Small intestine (tissue), 7 donors: ENCODE results near the gene COQ8B. TPM values are rescaled to one million over a fixed set of nuclear protein-coding genes. Genes with fewer than 3 reads are reported as not detected.

ENCODE experiments used
- DNase-seq, 2 donors: peaks; one replicate each; pipeline versions ENCODE4 v3.0.0 to v3.0.0-alpha.2; 2013
- FAIRE-seq: peaks from 2 replicates; lab custom pipeline; 2012; peaks lifted over from hg19 to GRCh38; lab: Jason Lieb, UNC
- H3K27ac ChIP-seq, 3 donors: one replicate each; pipeline ENCODE4 v1.5.1; 2013; ENCODE audit warnings: low read length in 2 of 3, mild to moderate bottlenecking in 2 of 3, control low read depth in 1 of 3, inconsistent platforms in 1 of 3, low read depth in 1 of 3, moderate library complexity in 1 of 3
- H3K27me3 ChIP-seq, 3 donors: one replicate each; pipeline ENCODE4 v1.6.1; 2013; ENCODE audit warnings: low read length in 3 of 3, inconsistent platforms in 1 of 3; ENCODE audit not compliant: control insufficient read depth in 3 of 3, insufficient read depth in 3 of 3
- H3K36me3 ChIP-seq, 3 donors: one replicate each; pipeline ENCODE4 v1.6.1; 2013; ENCODE audit warnings: low read length in 3 of 3, inconsistent platforms in 1 of 3, low read depth in 1 of 3, mild to moderate bottlenecking in 1 of 3, moderate library complexity in 1 of 3; ENCODE audit not compliant: control insufficient read depth in 3 of 3, insufficient read depth in 2 of 3
- H3K4me1 ChIP-seq, 3 donors: one replicate each; pipeline ENCODE4 v1.6.1; 2013; ENCODE audit warnings: low read length in 2 of 3, inconsistent platforms in 1 of 3, low read depth in 1 of 3, mild to moderate bottlenecking in 1 of 3, moderate library complexity in 1 of 3; ENCODE audit not compliant: control insufficient read depth in 3 of 3, insufficient read depth in 2 of 3
- H3K4me3 ChIP-seq, 3 donors: one replicate each; pipeline ENCODE4 v1.5.1; 2013; ENCODE audit warnings: low read length in 3 of 3, control low read depth in 1 of 3, inconsistent platforms in 1 of 3, low read depth in 1 of 3, mild to moderate bottlenecking in 1 of 3, moderate library complexity in 1 of 3
- H3K9me3 ChIP-seq, 2 donors: one replicate each; pipeline ENCODE4 v1.6.1; 2013; ENCODE audit warnings: low read depth in 1 of 2, low read length in 1 of 2; ENCODE audit not compliant: control insufficient read depth in 2 of 2, insufficient read depth in 1 of 2
- WGBS, 3 donors: extraction: QIAGEN DNeasy Blood & Tissue Kit; methylation state at CpG; one replicate each; pipeline ENCODE4 v1.1.7; 2013; 5-methylcytosine and 5-hydroxymethylcytosine counted together
- polyA plus RNA-seq, 4 donors: library from polyadenylated mRNA; stranded (reverse) in 3 of 4; unstranded in 1 of 4; fragments of 200-250 nt in 3 of 4; fragments of 120-200 nt in 1 of 4; gene quantifications; one replicate each; pipeline versions ENCODE4 v1.2.1 to v1.2.3, GENCODE V29; 2013
- donor health status: healthy with polysubstance abuse.
- donor health status: control.
- donor health status: control.
- donor health status: Bipolar disorder and iron deficiency.
- donor health status: healthy.

The COQ8B gene
- polyA plus RNA-seq, 4 donors, result 29.2 to 45.5 (median 42.8) TPM

- FAIRE-seq (no peak), DNase-seq (no peak)
- WGBS, 3 donors, result 51 to 75% (median 64%) methylated on average over 18 of the region's 18 CpGs
- Histone ChIP-seq H3K27ac (peak overlapping the region in 2 of 3 donors; percentile 47 to 73), H3K4me1 (peaks cover 0 to 17% (median 3%) of the 10 kb centered on the region in 3 donors), H3K9me3 (no peaks in the 10 kb centered on the region), H3K4me3 (peak overlapping the region in 2 of 3 donors; percentile 61 to 65), H3K36me3 (peaks cover 0 to 52% (median 4%) of the 10 kb centered on the region in 3 donors), H3K27me3 (no peaks in the 10 kb centered on the region)
Observed at GRCh38 chr19:40689339-40690049, 27.2 kb downstream of the COQ8B start.

- Histone ChIP-seq H3K27ac (peak overlapping the region in 1 of 3 donors; percentile 34), H3K4me3 (peak overlapping the region in 1 of 3 donors; percentile 65), H3K4me1 (peaks cover 0 to 17% (median 3%) of the 10 kb centered on the region in 3 donors), H3K36me3 (peaks cover 0 to 51% (median 2%) of the 10 kb centered on the region in 3 donors), H3K9me3 (no peaks in the 10 kb centered on the region), H3K27me3 (no peaks in the 10 kb centered on the region)
- DNase-seq (no peak), FAIRE-seq (no peak)
- WGBS, 3 donors, result 68 to 86% (median 83%) methylated on average over 4 of the region's 4 CpGs
Observed at GRCh38 chr19:40688987-40689338, 27.7 kb downstream of the COQ8B start.

GRCh38 chr19:40688309-40688708 lies 28.4 kb downstream of the COQ8B start:
- peak overlapping the region in 1 of 3 donors; percentile 80 for H3K27ac ChIP-seq
- 72 to 89% (median 89%) methylated on average over 1 of the region's 1 CpG for WGBS, 3 donors
- H3K4me3 ChIP-seq, result no peak overlapping the region
- FAIRE-seq (no peak), DNase-seq (no peak)
- no peaks in the 10 kb centered on the region for H3K9me3 ChIP-seq
- H3K36me3 ChIP-seq, result peaks cover 0 to 51% (median 0%) of the 10 kb centered on the region in 3 donors
- H3K27me3 ChIP-seq, result no peaks in the 10 kb centered on the region
- peaks cover 0 to 17% (median 3%) of the 10 kb centered on the region in 3 donors for H3K4me1 ChIP-seq

- peaks cover 0 to 51% (median under 1%) of the 10 kb centered on the region in 3 donors for H3K36me3 ChIP-seq
- no peaks in the 10 kb centered on the region for H3K27me3 ChIP-seq
- no peaks in the 10 kb centered on the region for H3K9me3 ChIP-seq
- WGBS, 3 donors, result 48 to 77% (median 69%) methylated on average over 12 of the region's 12 CpGs
- peak; percentile 25 to 67 for DNase-seq
- no peak overlapping the region for H3K4me3 ChIP-seq
- no peak for FAIRE-seq
- H3K4me1 ChIP-seq, result peaks cover 0 to 17% (median 3%) of the 10 kb centered on the region in 3 donors
- H3K27ac ChIP-seq, result peak overlapping the region in 1 of 3 donors; percentile 80
Observed at GRCh38 chr19:40687525-40688016, 29.1 kb downstream of the COQ8B start.

- FAIRE-seq (no peak), DNase-seq (peak in 1 of 2 donors; percentile 68)
- Histone ChIP-seq H3K27ac (peak overlapping the region in 1 of 3 donors; percentile 80), H3K27me3 (no peaks in the 10 kb centered on the region), H3K4me1 (peaks cover 0 to 17% (median 3%) of the 10 kb centered on the region in 3 donors), H3K9me3 (no peaks in the 10 kb centered on the region), H3K4me3 (no peak overlapping the region), H3K36me3 (peaks cover 2 to 51% (median 4%) of the 10 kb centered on the region in 3 donors)
- 78 to 84% (median 80%) methylated on average over 13 to 14 of the region's 14 CpGs for WGBS, 3 donors
Observed at GRCh38 chr19:40686882-40687524, 29.7 kb downstream of the COQ8B start.

- no peak overlapping the region for H3K27ac ChIP-seq
- H3K4me3 ChIP-seq, result no peak overlapping the region
- no peaks in the 10 kb centered on the region for H3K9me3 ChIP-seq
- H3K36me3 ChIP-seq, result peaks cover 2 to 56% (median 4%) of the 10 kb centered on the region in 3 donors
- DNase-seq (peak in 1 of 2 donors; percentile 27), FAIRE-seq (no peak)
- no peaks in the 10 kb centered on the region for H3K27me3 ChIP-seq
- WGBS, 3 donors, result 63 to 68% (median 65%) methylated on average over 6 of the region's 6 CpGs
- peaks cover 0 to 11% (median 3%) of the 10 kb centered on the region in 3 donors for H3K4me1 ChIP-seq
Observed at GRCh38 chr19:40685563-40685962, 31.1 kb downstream of the COQ8B start.

GRCh38 chr19:40685016-40685526 lies 31.6 kb downstream of the COQ8B start:
- Histone ChIP-seq H3K4me1 (peaks cover 0 to 10% (median under 1%) of the 10 kb centered on the region in 3 donors), H3K4me3 (no peak overlapping the region), H3K27me3 (no peaks in the 10 kb centered on the region), H3K27ac (no peak overlapping the region), H3K36me3 (peaks cover 2 to 58% (median 4%) of the 10 kb centered on the region in 3 donors), H3K9me3 (no peaks in the 10 kb centered on the region)
- WGBS, 3 donors, result 88 to 98% (median 95%) methylated on average over 3 of the region's 3 CpGs
- DNase-seq (no peak), FAIRE-seq (no peak)

GRCh38 chr19:40684280-40684679 lies 32.4 kb downstream of the COQ8B start:
- Histone ChIP-seq H3K27me3 (no peaks in the 10 kb centered on the region), H3K4me3 (no peak overlapping the region), H3K27ac (no peak overlapping the region), H3K9me3 (no peaks in the 10 kb centered on the region), H3K36me3 (peaks cover 2 to 64% (median 4%) of the 10 kb centered on the region in 3 donors), H3K4me1 (peaks cover 0 to 5% (median 0%) of the 10 kb centered on the region in 3 donors)
- 93 to 95% (median 93%) methylated on average over 32 of the region's 32 CpGs for WGBS, 3 donors
- FAIRE-seq (no peak), DNase-seq (no peak)
